Esophagus muscularis mucosa (tissue), 3 donors: Measurements from ENCODE around the gene BAZ2A.

Source experiments
- CTCF ChIP-seq, 3 experiments: fragments of 200-600 bp in 2 of 3; fragments of 450-650 bp in 1 of 3; sonication (generic) in 2 of 3; IDR thresholded peaks; one replicate each; pipeline ENCODE4 v1.5.1; 2017 to 2019; ENCODE audit warnings: antibody characterized with exemption in 3 of 3, mild to moderate bottlenecking in 2 of 3, moderate library complexity in 1 of 3
- POLR2A ChIP-seq: fragments of 450-650 bp; IDR thresholded peaks from one replicate; pipeline ENCODE4 v1.6.1; 2017; ENCODE audit warnings: antibody characterized with exemption, moderate library complexity, mild to moderate bottlenecking, low read depth
- POLR2AphosphoS5 ChIP-seq, 2 donors: sonication (generic); formaldehyde crosslinking; IDR thresholded peaks; one replicate each; pipeline ENCODE4 v1.6.1; 2017; ENCODE audit warnings: antibody characterized with exemption in 2 of 2

- TF ChIP-seq CTCF (IDR thresholded peaks at IDR 0.05) (no peak), POLR2A (no peak), POLR2AphosphoS5 (IDR thresholded peaks at IDR 0.05) (no peak)
Measured at GRCh38 chr12:56602239-56602638, 27.9 kb downstream of the BAZ2A start.
